OCI-LY7 (cell line): Measurements from ENCODE around the gene ACSM5.

ENCODE experiments used
- EZH2phosphoT487 ChIP-seq: fragments of 200-600 bp; sonication (generic); IDR thresholded peaks from 2 replicates; pipeline ENCODE4 v1.6.1; 2018; ENCODE audit warnings: low read depth, borderline replicate concordance, mild to moderate bottlenecking, mixed run types, antibody characterized with exemption, low read length, moderate library complexity, mixed read lengths
- TF ChIP-seq, protein P1 (sequence below): fragments of 200-600 bp; sonication (generic); conservative IDR thresholded peaks from 2 replicates; pipeline ENCODE4 v1.5.1; 2014; ENCODE audit warnings: mild to moderate bottlenecking, antibody characterized with exemption, low read length, moderate library complexity, mixed read lengths

DNA sequence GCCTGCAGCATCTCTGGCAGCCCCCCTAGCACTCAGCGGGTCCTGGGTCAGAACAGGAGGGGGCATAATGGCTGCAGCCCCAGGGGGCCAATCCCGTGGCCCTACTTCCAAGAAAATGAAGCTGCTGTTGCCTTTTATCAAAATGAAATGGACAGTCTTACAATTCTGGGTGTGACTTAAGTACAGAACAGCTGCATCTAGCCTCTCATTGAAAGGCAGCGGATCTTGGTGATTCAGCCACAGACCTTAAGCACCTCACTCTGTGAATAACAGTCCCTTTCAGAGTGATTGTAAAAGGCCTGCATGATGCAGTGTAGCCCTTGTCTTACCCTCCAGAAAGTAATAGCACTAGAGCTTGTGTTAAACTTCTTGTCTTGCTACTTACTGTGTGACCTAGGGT lies 45.3 kb upstream of the ACSM5 start:
- TF ChIP-seq, protein P1, sequence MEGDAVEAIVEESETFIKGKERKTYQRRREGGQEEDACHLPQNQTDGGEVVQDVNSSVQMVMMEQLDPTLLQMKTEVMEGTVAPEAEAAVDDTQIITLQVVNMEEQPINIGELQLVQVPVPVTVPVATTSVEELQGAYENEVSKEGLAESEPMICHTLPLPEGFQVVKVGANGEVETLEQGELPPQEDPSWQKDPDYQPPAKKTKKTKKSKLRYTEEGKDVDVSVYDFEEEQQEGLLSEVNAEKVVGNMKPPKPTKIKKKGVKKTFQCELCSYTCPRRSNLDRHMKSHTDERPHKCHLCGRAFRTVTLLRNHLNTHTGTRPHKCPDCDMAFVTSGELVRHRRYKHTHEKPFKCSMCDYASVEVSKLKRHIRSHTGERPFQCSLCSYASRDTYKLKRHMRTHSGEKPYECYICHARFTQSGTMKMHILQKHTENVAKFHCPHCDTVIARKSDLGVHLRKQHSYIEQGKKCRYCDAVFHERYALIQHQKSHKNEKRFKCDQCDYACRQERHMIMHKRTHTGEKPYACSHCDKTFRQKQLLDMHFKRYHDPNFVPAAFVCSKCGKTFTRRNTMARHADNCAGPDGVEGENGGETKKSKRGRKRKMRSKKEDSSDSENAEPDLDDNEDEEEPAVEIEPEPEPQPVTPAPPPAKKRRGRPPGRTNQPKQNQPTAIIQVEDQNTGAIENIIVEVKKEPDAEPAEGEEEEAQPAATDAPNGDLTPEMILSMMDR = no peak
- TF ChIP-seq EZH2phosphoT487 = no peak
